K562 (cell line): Measurements from ENCODE around the gene NOM1. TPM values are rescaled to one million over a fixed set of nuclear protein-coding genes. Genes with fewer than 3 reads are reported as not detected.

ENCODE experiments used
- ATAC-seq: fragments of 200-7000 bp; cut with Tn5 transposase; 3 replicates; pipeline ENCODE4 v1.9.1; 2020; ENCODE audit warnings: moderate library complexity
- BruUV-seq: library from RNA; stranded (reverse); fragments of 400-500 nt; replicated peaks from 2 replicates; lab custom pipeline; 2021; lab: Mats Ljungman, UMichigan
- CTCF ChIA-PET: fragments of 300-600 bp; formaldehyde crosslinking; extraction: SDS; loops from one replicate; lab custom pipeline; 2021; ENCODE audit warnings: low intra/inter-chr PET ratio; lab: Yijun Ruan, JAX
- POLR2A ChIA-PET: fragments of 300-600, 350-650 bp; sonication (Branson Sonifier 250); formaldehyde crosslinking; extraction: SDS; loops from one replicate; lab custom pipeline; 2021; ENCODE audit warnings: antibody characterized with exemption, inconsistent platforms; lab: Yijun Ruan, JAX
- DNase-seq, 4 experiments: peaks; one replicate each; pipeline versions ENCODE4 v3.0.0 to v3.0.0-alpha.2; 2011 to 2018; ENCODE audit warnings: low spot score in 3 of 4, mixed read lengths in 3 of 4; ENCODE audit errors: extremely low read depth in 1 of 4
- FAIRE-seq: peaks from 2 replicates; lab custom pipeline; 2011; peaks lifted over from hg19 to GRCh38; lab: Jason Lieb, UNC
- H2AFZ ChIP-seq: 2 replicates; pipeline ENCODE4 v1.6.0; 2011; ENCODE audit warnings: low read depth, low read length, control low read depth, inconsistent platforms
- H3K27ac ChIP-seq: fragments of 200-600 bp; 3 replicates; pipeline ENCODE4 v1.8.0; 2011; ENCODE audit warnings: low read depth, mild to moderate bottlenecking, control low read depth, inconsistent platforms, low read length, moderate library complexity, mixed read lengths; ENCODE audit errors: extremely low read depth
- H3K27me3 ChIP-seq, 2 experiments: fragments of 300-600 bp in 1 of 2; 2 replicates in 1 of 2; 3 replicates in 1 of 2; pipeline versions ENCODE4 v1.6.0 to v1.8.0; 2011; ENCODE audit warnings: inconsistent platforms in 2 of 2, low read length in 2 of 2, mild to moderate bottlenecking in 1 of 2, mixed read lengths in 1 of 2, moderate library complexity in 1 of 2; ENCODE audit not compliant: control insufficient read depth in 2 of 2, insufficient read depth in 2 of 2
- H3K36me3 ChIP-seq: fragments of 300-600 bp; 3 replicates; pipeline ENCODE4 v1.8.0; 2011; ENCODE audit warnings: mild to moderate bottlenecking, low read length, inconsistent platforms; ENCODE audit not compliant: control insufficient read depth, insufficient read depth
- H3K4me1 ChIP-seq, 2 experiments: fragments of 200-600 bp in 1 of 2; replicated peaks in 1 of 2; 2 replicates in 1 of 2; 3 replicates in 1 of 2; pipeline versions ENCODE4 v1.5.1 to v1.8.0; 2011; ENCODE audit warnings: inconsistent platforms in 2 of 2, low read length in 2 of 2, mild to moderate bottlenecking in 1 of 2, mixed read lengths in 1 of 2, moderate library complexity in 1 of 2; ENCODE audit not compliant: control insufficient read depth in 2 of 2, insufficient read depth in 2 of 2
- H3K4me2 ChIP-seq: 2 replicates; pipeline ENCODE4 v1.6.1; 2011; ENCODE audit warnings: low read length, control low read depth, inconsistent platforms, mixed read lengths; ENCODE audit not compliant: insufficient read depth
- H3K4me3 ChIP-seq: fragments of 200-600 bp; sonication (generic), shearing (Covaris generic); 2 replicates; pipeline ENCODE4 v1.5.1; 2016; ENCODE audit warnings: control low read depth, inconsistent platforms
- H3K79me2 ChIP-seq: fragments of 200-600 bp; 3 replicates; pipeline ENCODE4 v1.8.0; 2011; ENCODE audit warnings: low read length, inconsistent platforms; ENCODE audit not compliant: control insufficient read depth, insufficient read depth
- H3K9ac ChIP-seq, 2 experiments: 2 replicates each; pipeline versions ENCODE4 v1.6.0 to v1.6.1; 2011; ENCODE audit warnings: low read depth in 2 of 2, low read length in 2 of 2, control low read depth in 1 of 2, inconsistent platforms in 1 of 2, mild to moderate bottlenecking in 1 of 2, mixed read lengths in 1 of 2; ENCODE audit not compliant: insufficient read depth in 1 of 2
- H3K9me1 ChIP-seq: one replicate; pipeline ENCODE4 v1.6.0; 2011; ENCODE audit warnings: inconsistent platforms, mild to moderate bottlenecking, low read length, moderate library complexity; ENCODE audit not compliant: control insufficient read depth, insufficient read depth
- H3K9me3 ChIP-seq: replicated peaks from 2 replicates; pipeline ENCODE4 v1.5.1; 2011; ENCODE audit warnings: low read depth, low read length, inconsistent platforms; ENCODE audit not compliant: control insufficient read depth, insufficient read depth
- H4K20me1 ChIP-seq: replicated peaks from 2 replicates; pipeline ENCODE4 v1.6.1; 2011; ENCODE audit warnings: low read length, inconsistent platforms, mixed read lengths; ENCODE audit not compliant: control insufficient read depth, insufficient read depth
- DLX4 ChIP-seq: fragments of 250-450 bp; sonication (Bioruptor Pico); IDR thresholded peaks from 2 replicates; pipeline ENCODE4 v1.6.1; 2021; ENCODE audit warnings: mild to moderate bottlenecking
- DMBX1 ChIP-seq: fragments of 250-450 bp; sonication (Bioruptor Pico); IDR thresholded peaks from 2 replicates; pipeline ENCODE4 v1.8.0; 2022; ENCODE audit warnings: inconsistent platforms, mild to moderate bottlenecking, moderate library complexity, borderline replicate concordance
- FOSL1 ChIP-seq: fragments of 200-800 bp; sonication (Bioruptor generic); conservative IDR thresholded peaks from 2 replicates; pipeline ENCODE4 v1.6.1; 2016; ENCODE audit warnings: missing genetic modification characterization, missing compliant biosample characterization
- FOXP4 ChIP-seq: sonication (generic); formaldehyde crosslinking; IDR thresholded peaks from 2 replicates; pipeline ENCODE4 v1.8.0; 2022; ENCODE audit warnings: mild to moderate bottlenecking, missing genetic modification reagents, borderline replicate concordance
- PHB2 ChIP-seq: fragments of 450-650 bp; IDR thresholded peaks from 2 replicates; pipeline ENCODE4 v1.6.1; 2017; ENCODE audit warnings: low read depth
- POLR2H ChIP-seq: IDR thresholded peaks from 2 replicates; pipeline ENCODE4 v1.6.1; 2016; ENCODE audit warnings: missing genetic modification characterization, low read depth, mild to moderate bottlenecking, control low read depth, missing compliant biosample characterization, moderate library complexity
- PTRF ChIP-seq: fragments of 450-650 bp; IDR thresholded peaks from 2 replicates; pipeline ENCODE4 v1.6.1; 2016; ENCODE audit warnings: mild to moderate bottlenecking, missing genetic modification characterization, missing compliant biosample characterization
- PTTG1 ChIP-seq: fragments of 450-650 bp; IDR thresholded peaks from 2 replicates; pipeline ENCODE4 v1.6.1; 2016; ENCODE audit warnings: low read depth, mild to moderate bottlenecking, missing genetic modification characterization, missing compliant biosample characterization
- SMAD2 ChIP-seq: fragments of 150-350 bp; IDR thresholded peaks from 2 replicates; pipeline ENCODE4 v1.6.1; 2014; ENCODE audit warnings: low read depth, mild to moderate bottlenecking, low read length
- STAT6 ChIP-seq: sonication (generic); formaldehyde crosslinking; IDR thresholded peaks from 2 replicates; pipeline ENCODE4 v1.8.1; 2023; ENCODE audit warnings: mild to moderate bottlenecking, missing genetic modification reagents
- UBTF ChIP-seq, 2 experiments: IDR thresholded peaks; 2 replicates each; pipeline ENCODE4 v1.6.1; 2012; ENCODE audit warnings: improper control_type of control experiment in 2 of 2, low read depth in 2 of 2, low read length in 2 of 2, borderline replicate concordance in 1 of 2
- ZC3H4 ChIP-seq: sonication (generic); formaldehyde crosslinking; IDR thresholded peaks from 2 replicates; pipeline ENCODE4 v1.9.0; 2021; ENCODE audit warnings: missing genetic modification reagents, borderline replicate concordance
- ZKSCAN3 ChIP-seq: fragments of 250-450 bp; sonication (Bioruptor Pico); IDR thresholded peaks from 2 replicates; pipeline ENCODE4 v1.4.0; 2020
- WGBS: fragments of 100-300 bp; shearing (Covaris generic); methylation state at CpG from one replicate; pipeline ENCODE4 v1.1.6; 2016; ENCODE audit warnings: low coverage, mixed read lengths; ENCODE audit not compliant: insufficient coverage; ENCODE audit errors: missing lambda C conversion rate; 5-methylcytosine and 5-hydroxymethylcytosine counted together
- in situ Hi-C: fragments of 300-500 bp; cut with MboI; formaldehyde crosslinking; loops from 4 replicates; pipeline ENCODE4 v1.15.0; 2018; ENCODE audit warnings: inconsistent platforms, mixed read lengths
- intact Hi-C: fragments of 100-400 bp; cut with micrococcal nuclease; formaldehyde crosslinking; loops from 2 replicates; pipeline ENCODE4 v1.14.2; 2022
- polyA plus RNA-seq, 8 experiments: library from polyadenylated mRNA; depleted of rRNA in 4 of 8; stranded (reverse) in 5 of 8; unstranded in 3 of 8; fragments of >200 nt; fragmentation: Nextera tagmentation in 2 of 8; fragmentation: Illumina TruSeq in 1 of 8; extraction: Ambion mirVana in 2 of 8; extraction: Trizol in 1 of 8; gene quantifications; 2 replicates each; pipeline versions ENCODE4 v1.2.1 to v1.2.3, GENCODE V29; 2011 to 2014; ENCODE audit warnings: inconsistent platforms in 1 of 8, missing spikeins in 1 of 8
- total RNA-seq, 7 experiments: library from RNA; depleted of rRNA in 6 of 7; stranded (reverse); fragments of >200 nt in 6 of 7; fragmentation: Illumina TruSeq in 2 of 7; extraction: Trizol in 2 of 7; gene quantifications; 2 replicates each; pipeline versions ENCODE4 v1.2.1 to v1.2.3, GENCODE V29; 2011 to 2021; ENCODE audit warnings: low replicate concordance in 1 of 7

Gene NOM1
- total and polyA plus RNA-seq, 9 of the 15 experiments (the other 6 are each of a cell fraction or from before 2014, with no cell fraction given) = 6.8 to 47.3 (median 37.4) TPM

GRCh38 chr7:157005456-157006204, 56.1 kb downstream of the NOM1 start:
- Histone ChIP-seq H3K36me3 (no peaks in the 10 kb centered on the region), H3K4me2 (no peak overlapping the region), H4K20me1 (no peaks in the 10 kb centered on the region), H3K27ac (no peak overlapping the region), H3K9me3 (no peaks in the 10 kb centered on the region), H3K9me1 (no peaks in the 10 kb centered on the region), H2AFZ (no peak overlapping the region), H3K4me3 (no peak overlapping the region), H3K27me3 (peaks cover 0 to 9% of the 10 kb centered on the region in 2 experiments; a peak in 1 of 5 replicates), H3K4me1 (peaks cover 5 to 43% of the 10 kb centered on the region in 2 experiments), H3K79me2 (no peaks in the 10 kb centered on the region), H3K9ac (no peak overlapping the region)
- ATAC-seq = no peak
- WGBS = 89% methylated on average over 36 of the region's 77 CpGs
- in situ Hi-C loops (no loop called here), intact Hi-C loops (no loop called here)
- DNase-seq = no peak
- CTCF ChIA-PET = no interaction called here
- no peak for FAIRE-seq
- POLR2A ChIA-PET = interaction anchor here (0.7 kb wide), 1 partner anchor 11 kb away, joined by 4 read pairs; no protein-coding TSS in a partner anchor
- BruUV-seq = no TSS peak
- TF ChIP-seq DLX4 (CRISPR knock-in tag) (no peak), SMAD2 (no peak), FOSL1 (tag) (no peak), ZC3H4 (CRISPR knock-in tag) (no peak), STAT6 (no peak), UBTF (IDR thresholded peaks at IDR 0.05; ENCODE audit: borderline replicate concordance in 1 of 2, low read depth in 2 of 2, low read length in 2 of 2) (no peak), PHB2 (no peak), PTTG1 (tag) (no peak), ZKSCAN3 (CRISPR knock-in tag) (no peak), FOXP4 (no peak), PTRF (tag) (no peak), POLR2H (tag) (no peak), DMBX1 (no peak)
